PFSK-1 (cell line): ENCODE data around the gene TPSB2.
"Not testable (repeated sequence)": the region's sequence is repeated elsewhere in the genome, so short reads cannot be mapped to it uniquely, and the experiment has no call there.

ENCODE experiments used
- POLR2AphosphoS5 ChIP-seq: IDR thresholded peaks from 2 replicates; pipeline ENCODE4 v1.6.1; 2012; ENCODE audit warnings: low read depth, mild to moderate bottlenecking, control low read depth, low read length, moderate library complexity
- SIN3A ChIP-seq: IDR thresholded peaks from 2 replicates; pipeline ENCODE4 v1.6.1; 2012; ENCODE audit warnings: mild to moderate bottlenecking, low read length, moderate library complexity, borderline replicate concordance; ENCODE audit not compliant: insufficient read depth
- TAF1 ChIP-seq: IDR thresholded peaks from 2 replicates; pipeline ENCODE4 v1.6.1; 2012; ENCODE audit warnings: low read length, control low read depth, borderline replicate concordance; ENCODE audit not compliant: insufficient read depth
- TF ChIP-seq, protein P1 (sequence below), 2 experiments: IDR thresholded peaks; 2 replicates each; pipeline versions ENCODE4 v1.6.1 to v1.8.0; 2011 to 2012; ENCODE audit warnings: low read depth in 2 of 2, low read length in 2 of 2, control low read depth in 1 of 2, inconsistent platforms in 1 of 2, mild to moderate bottlenecking in 1 of 2, moderate library complexity in 1 of 2; ENCODE audit not compliant: insufficient read depth in 1 of 2

DNA sequence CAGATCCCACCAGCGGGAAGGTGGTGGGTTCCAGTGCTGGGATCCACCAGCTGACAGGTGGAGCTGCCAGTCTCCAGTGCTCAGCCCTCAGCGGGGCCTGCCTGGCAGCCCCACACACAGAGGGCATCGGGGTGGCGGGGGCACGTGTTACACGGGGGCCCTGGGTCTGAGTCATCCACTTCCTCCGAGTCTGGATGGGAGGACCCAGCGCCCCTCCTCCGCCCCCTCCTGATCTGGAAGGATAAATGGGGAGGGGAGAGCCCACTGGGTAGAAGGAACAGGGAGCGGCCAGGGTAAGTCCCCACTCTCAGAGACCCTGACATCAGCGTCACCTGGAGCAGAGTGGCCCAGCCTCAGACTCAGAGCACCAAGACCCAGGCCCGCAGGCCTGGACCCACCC, 10.5 kb upstream of the TPSB2 start, which contains the start of gene TPSAB1:
- not testable (repeated sequence) for TF ChIP-seq POLR2AphosphoS5, TAF1, SIN3A
- TF ChIP-seq, protein P1, sequence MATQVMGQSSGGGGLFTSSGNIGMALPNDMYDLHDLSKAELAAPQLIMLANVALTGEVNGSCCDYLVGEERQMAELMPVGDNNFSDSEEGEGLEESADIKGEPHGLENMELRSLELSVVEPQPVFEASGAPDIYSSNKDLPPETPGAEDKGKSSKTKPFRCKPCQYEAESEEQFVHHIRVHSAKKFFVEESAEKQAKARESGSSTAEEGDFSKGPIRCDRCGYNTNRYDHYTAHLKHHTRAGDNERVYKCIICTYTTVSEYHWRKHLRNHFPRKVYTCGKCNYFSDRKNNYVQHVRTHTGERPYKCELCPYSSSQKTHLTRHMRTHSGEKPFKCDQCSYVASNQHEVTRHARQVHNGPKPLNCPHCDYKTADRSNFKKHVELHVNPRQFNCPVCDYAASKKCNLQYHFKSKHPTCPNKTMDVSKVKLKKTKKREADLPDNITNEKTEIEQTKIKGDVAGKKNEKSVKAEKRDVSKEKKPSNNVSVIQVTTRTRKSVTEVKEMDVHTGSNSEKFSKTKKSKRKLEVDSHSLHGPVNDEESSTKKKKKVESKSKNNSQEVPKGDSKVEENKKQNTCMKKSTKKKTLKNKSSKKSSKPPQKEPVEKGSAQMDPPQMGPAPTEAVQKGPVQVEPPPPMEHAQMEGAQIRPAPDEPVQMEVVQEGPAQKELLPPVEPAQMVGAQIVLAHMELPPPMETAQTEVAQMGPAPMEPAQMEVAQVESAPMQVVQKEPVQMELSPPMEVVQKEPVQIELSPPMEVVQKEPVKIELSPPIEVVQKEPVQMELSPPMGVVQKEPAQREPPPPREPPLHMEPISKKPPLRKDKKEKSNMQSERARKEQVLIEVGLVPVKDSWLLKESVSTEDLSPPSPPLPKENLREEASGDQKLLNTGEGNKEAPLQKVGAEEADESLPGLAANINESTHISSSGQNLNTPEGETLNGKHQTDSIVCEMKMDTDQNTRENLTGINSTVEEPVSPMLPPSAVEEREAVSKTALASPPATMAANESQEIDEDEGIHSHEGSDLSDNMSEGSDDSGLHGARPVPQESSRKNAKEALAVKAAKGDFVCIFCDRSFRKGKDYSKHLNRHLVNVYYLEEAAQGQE (IDR thresholded peaks at IDR 0.05; ENCODE audit: insufficient read depth in 1 of 2, low read depth in 2 of 2, low read length in 2 of 2) = not testable (repeated sequence)
